Neural cell (in vitro differentiated cells): ENCODE measurements around the gene COL21A1. TPM values are rescaled to one million over a fixed set of nuclear protein-coding genes. Genes with fewer than 3 reads are reported as not detected.

Source experiments
- H2AFZ ChIP-seq: fragments of 200-600, 300-800 bp; sonication (generic), shearing (Covaris generic); 2 replicates; pipeline ENCODE4 v1.6.0; 2014; ENCODE audit warnings: low read depth, mild to moderate bottlenecking, antibody characterized with exemption, low read length, moderate library complexity
- H3F3A ChIP-seq: fragments of 200-600 bp; shearing (Covaris generic); 2 replicates; pipeline ENCODE4 v1.6.1; 2016; ENCODE audit warnings: mild to moderate bottlenecking, moderate library complexity, mixed read lengths, antibody characterized with exemption, low read length; ENCODE audit not compliant: insufficient read depth, poor library complexity, severe bottlenecking
- H3K27ac ChIP-seq: fragments of 200-600, 300-800 bp; sonication (generic), shearing (Covaris generic); 2 replicates; pipeline ENCODE4 v1.5.1; 2014; ENCODE audit warnings: mild to moderate bottlenecking, low read length, moderate library complexity
- H3K27me3 ChIP-seq: fragments of 300-800, 200-600 bp; sonication (generic), shearing (Covaris generic); 2 replicates; pipeline ENCODE4 v1.6.0; 2014; ENCODE audit warnings: mild to moderate bottlenecking, low read depth, low read length, moderate library complexity; ENCODE audit not compliant: insufficient read depth
- H3K36me3 ChIP-seq: fragments of 300-800, 200-600 bp; sonication (generic), shearing (Covaris generic); 2 replicates; pipeline ENCODE4 v1.5.1; 2014; ENCODE audit warnings: mild to moderate bottlenecking, antibody characterized with exemption, low read length, moderate library complexity; ENCODE audit not compliant: insufficient read depth
- H3K4me2 ChIP-seq: fragments of 300-800, 200-600 bp; sonication (generic), shearing (Covaris generic); 2 replicates; pipeline ENCODE4 v1.6.0; 2014; ENCODE audit warnings: mild to moderate bottlenecking, low read length
- H3K4me3 ChIP-seq: fragments of 300-800, 200-600 bp; sonication (generic), shearing (Covaris generic); 2 replicates; pipeline ENCODE4 v1.5.1; 2014; ENCODE audit warnings: mild to moderate bottlenecking, low read length, moderate library complexity
- H3K79me2 ChIP-seq: fragments of 200-600 bp; shearing (Covaris generic); replicated peaks from 2 replicates; pipeline ENCODE4 v1.6.0; 2014; ENCODE audit warnings: mild to moderate bottlenecking, low read length, moderate library complexity; ENCODE audit not compliant: insufficient read depth
- H3K9ac ChIP-seq: fragments of 300-800, 200-600 bp; sonication (generic), shearing (Covaris generic); 2 replicates; pipeline ENCODE4 v1.6.1; 2016; ENCODE audit warnings: mild to moderate bottlenecking, low read length, mixed read lengths
- H3K9me2 ChIP-seq: fragments of 200-600 bp; shearing (Covaris generic); 2 replicates; pipeline ENCODE4 v1.6.1; 2016; ENCODE audit warnings: mild to moderate bottlenecking, low read length, mixed read lengths; ENCODE audit not compliant: insufficient read depth
- H3K9me3 ChIP-seq: fragments of 200-600, 300-800 bp; sonication (generic), shearing (Covaris generic); 2 replicates; pipeline ENCODE4 v1.6.1; 2016; ENCODE audit warnings: mild to moderate bottlenecking, mixed run types, low read length, moderate library complexity, mixed read lengths
- H4K20me1 ChIP-seq: fragments of 200-600 bp; shearing (Covaris generic); 2 replicates; pipeline ENCODE4 v1.6.1; 2016; ENCODE audit warnings: mild to moderate bottlenecking, mixed run types; ENCODE audit not compliant: insufficient read depth
- CTCF ChIP-seq: fragments of 450-650 bp; IDR thresholded peaks from 2 replicates; pipeline ENCODE4 v1.5.1; 2014; ENCODE audit warnings: antibody characterized with exemption, mild to moderate bottlenecking, moderate library complexity; ENCODE audit not compliant: poor library complexity, severe bottlenecking
- EP300 ChIP-seq: fragments of 450-650 bp; conservative IDR thresholded peaks from 2 replicates; pipeline ENCODE4 v1.6.1; 2014; ENCODE audit warnings: antibody characterized with exemption, mild to moderate bottlenecking, moderate library complexity; ENCODE audit not compliant: poor library complexity, severe bottlenecking
- EZH2 ChIP-seq: fragments of 200-600, 300-800 bp; shearing (Covaris generic), sonication (generic); IDR thresholded peaks from 2 replicates; pipeline ENCODE4 v1.6.1; 2014; ENCODE audit warnings: antibody characterized with exemption, low read length, borderline replicate concordance, mild to moderate bottlenecking; ENCODE audit not compliant: insufficient read depth, poor library complexity, severe bottlenecking
- MXI1 ChIP-seq: fragments of 450-650 bp; conservative IDR thresholded peaks from 2 replicates; pipeline ENCODE4 v1.6.1; 2014; ENCODE audit warnings: antibody characterized with exemption, mild to moderate bottlenecking; ENCODE audit not compliant: poor library complexity, severe bottlenecking
- POLR2AphosphoS5 ChIP-seq: IDR thresholded peaks from 2 replicates; pipeline ENCODE4 v1.6.1; 2012
- RAD21 ChIP-seq: fragments of 450-650 bp; conservative IDR thresholded peaks from 2 replicates; pipeline ENCODE4 v1.6.1; 2014; ENCODE audit warnings: antibody characterized with exemption, mild to moderate bottlenecking, moderate library complexity
- REST ChIP-seq: IDR thresholded peaks from 2 replicates; pipeline ENCODE4 v1.6.1; 2012; ENCODE audit warnings: borderline replicate concordance
- SMC3 ChIP-seq: fragments of 450-650 bp; conservative IDR thresholded peaks from 2 replicates; pipeline ENCODE4 v1.6.1; 2014; ENCODE audit warnings: antibody characterized with exemption, mild to moderate bottlenecking, moderate library complexity; ENCODE audit not compliant: poor library complexity
- TAF1 ChIP-seq: IDR thresholded peaks from 2 replicates; pipeline ENCODE4 v1.6.1; 2012; ENCODE audit warnings: low read depth
- polyA plus RNA-seq: library from polyadenylated mRNA; depleted of rRNA; stranded (reverse); fragments of >200 nt; gene quantifications from 2 replicates; pipeline ENCODE4 v1.2.3, GENCODE V29; 2014

Gene COL21A1
- polyA plus RNA-seq, 1 donor from 2014 or later: 0.25 TPM

- no peak overlapping the region for H3K9ac ChIP-seq
- H3F3A ChIP-seq: no peaks in the 10 kb centered on the region
- H3K27ac ChIP-seq: no peak overlapping the region
- no peaks in the 10 kb centered on the region for H4K20me1 ChIP-seq
- H2AFZ ChIP-seq: no peak overlapping the region
- no peak overlapping the region for H3K4me2 ChIP-seq
- H3K27me3 ChIP-seq: no peaks in the 10 kb centered on the region
- H3K36me3 ChIP-seq: no peaks in the 10 kb centered on the region
- no peak overlapping the region for H3K4me3 ChIP-seq
- H3K9me3 ChIP-seq: no peaks in the 10 kb centered on the region
- no peaks in the 10 kb centered on the region for H3K79me2 ChIP-seq
- TF ChIP-seq MXI1 (no peak), SMC3 (no peak), CTCF (no peak), TAF1 (no peak), RAD21 (no peak), POLR2AphosphoS5 (no peak), REST (no peak), EZH2 (no peak), EP300 (no peak)
- no peaks in the 10 kb centered on the region for H3K9me2 ChIP-seq
Observed at GRCh38 chr6:56021943-56022342, 225.4 kb downstream of the COL21A1 start.

GRCh38 chr6:56019973-56020372, 227.4 kb downstream of the COL21A1 start:
- no peak overlapping the region for H3K27ac ChIP-seq
- H3K27me3 ChIP-seq: no peaks in the 10 kb centered on the region
- no peaks in the 10 kb centered on the region for H3K9me2 ChIP-seq
- no peaks in the 10 kb centered on the region for H3K36me3 ChIP-seq
- no peaks in the 10 kb centered on the region for H3K9me3 ChIP-seq
- no peaks in the 10 kb centered on the region for H3K79me2 ChIP-seq
- no peak overlapping the region for H3K9ac ChIP-seq
- H2AFZ ChIP-seq: no peak overlapping the region
- TF ChIP-seq RAD21 (no peak), TAF1 (no peak), EZH2 (no peak), EP300 (no peak), REST (no peak), SMC3 (no peak), POLR2AphosphoS5 (no peak), CTCF (no peak), MXI1 (no peak)
- no peaks in the 10 kb centered on the region for H3F3A ChIP-seq
- no peak overlapping the region for H3K4me3 ChIP-seq
- no peak overlapping the region for H3K4me2 ChIP-seq
- H4K20me1 ChIP-seq: no peaks in the 10 kb centered on the region
